ENCODE results near the gene DIAPH3. TPM values are rescaled to one million over a fixed set of nuclear protein-coding genes. Genes with fewer than 3 reads are reported as not detected.

DIAPH3 gene
- polyA plus RNA-seq, 2 of the 4 experiments (the other 2 are of a cell fraction), result 10.8 to 13.6 TPM

GRCh38 chr13:59673286-59673685 is 490.4 kb downstream of the DIAPH3 start:
- no peak for FAIRE-seq
- ChIA-PET POLR2A (no interaction called here), CTCF (no interaction called here)
- H3K4me3 ChIP-seq, result no peak overlapping the region
- no peaks in the 10 kb centered on the region for H3K9me3 ChIP-seq
- no peak for DNase-seq (ENCODE audit: low read depth in 1 of 2, low spot score in 1 of 2)
- H3K27ac ChIP-seq, result no peak overlapping the region
- WGBS (ENCODE audit: missing lambda C conversion rate), result 53% methylated on average over 1 of the region's 1 CpG
- no peaks in the 10 kb centered on the region for H3K4me1 ChIP-seq
- H3K4me2 ChIP-seq, result no peak overlapping the region
- no peak for TF ChIP-seq JUNB (IDR thresholded peaks at IDR 0.05)
- no peak for TF ChIP-seq ZNF302 (CRISPR knock-in tag; IDR thresholded peaks at IDR 0.05)
- TF ChIP-seq, protein P1, sequence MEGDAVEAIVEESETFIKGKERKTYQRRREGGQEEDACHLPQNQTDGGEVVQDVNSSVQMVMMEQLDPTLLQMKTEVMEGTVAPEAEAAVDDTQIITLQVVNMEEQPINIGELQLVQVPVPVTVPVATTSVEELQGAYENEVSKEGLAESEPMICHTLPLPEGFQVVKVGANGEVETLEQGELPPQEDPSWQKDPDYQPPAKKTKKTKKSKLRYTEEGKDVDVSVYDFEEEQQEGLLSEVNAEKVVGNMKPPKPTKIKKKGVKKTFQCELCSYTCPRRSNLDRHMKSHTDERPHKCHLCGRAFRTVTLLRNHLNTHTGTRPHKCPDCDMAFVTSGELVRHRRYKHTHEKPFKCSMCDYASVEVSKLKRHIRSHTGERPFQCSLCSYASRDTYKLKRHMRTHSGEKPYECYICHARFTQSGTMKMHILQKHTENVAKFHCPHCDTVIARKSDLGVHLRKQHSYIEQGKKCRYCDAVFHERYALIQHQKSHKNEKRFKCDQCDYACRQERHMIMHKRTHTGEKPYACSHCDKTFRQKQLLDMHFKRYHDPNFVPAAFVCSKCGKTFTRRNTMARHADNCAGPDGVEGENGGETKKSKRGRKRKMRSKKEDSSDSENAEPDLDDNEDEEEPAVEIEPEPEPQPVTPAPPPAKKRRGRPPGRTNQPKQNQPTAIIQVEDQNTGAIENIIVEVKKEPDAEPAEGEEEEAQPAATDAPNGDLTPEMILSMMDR (IDR thresholded peaks at IDR 0.05), result no peak
- TF ChIP-seq HEYL (CRISPR knock-in tag; IDR thresholded peaks at IDR 0.05), result no peak
- no peak for TF ChIP-seq NR3C1 (IDR thresholded peaks at IDR 0.05)
- TF ChIP-seq CHD4 (IDR thresholded peaks at IDR 0.05; ENCODE audit: borderline replicate concordance), result no peak
- TF ChIP-seq KDM1A (IDR thresholded peaks at IDR 0.05; ENCODE audit: low read depth), result no peak
- no peak for TF ChIP-seq CBX2 (IDR thresholded peaks at IDR 0.05; ENCODE audit: borderline replicate concordance, low read depth)
- TF ChIP-seq, protein P2, sequence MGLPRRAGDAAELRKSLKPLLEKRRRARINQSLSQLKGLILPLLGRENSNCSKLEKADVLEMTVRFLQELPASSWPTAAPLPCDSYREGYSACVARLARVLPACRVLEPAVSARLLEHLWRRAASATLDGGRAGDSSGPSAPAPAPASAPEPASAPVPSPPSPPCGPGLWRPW (IDR thresholded peaks at IDR 0.05), result no peak
- TF ChIP-seq E2F6 (IDR thresholded peaks at IDR 0.05; ENCODE audit: borderline replicate concordance, low read depth), result no peak
- TF ChIP-seq, protein P3, sequence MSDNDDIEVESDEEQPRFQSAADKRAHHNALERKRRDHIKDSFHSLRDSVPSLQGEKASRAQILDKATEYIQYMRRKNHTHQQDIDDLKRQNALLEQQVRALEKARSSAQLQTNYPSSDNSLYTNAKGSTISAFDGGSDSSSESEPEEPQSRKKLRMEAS (IDR thresholded peaks at IDR 0.05), result no peak
- no peak for TF ChIP-seq TP53 (CRISPR knock-in tag; IDR thresholded peaks at IDR 0.05)
- TF ChIP-seq, protein P4, sequence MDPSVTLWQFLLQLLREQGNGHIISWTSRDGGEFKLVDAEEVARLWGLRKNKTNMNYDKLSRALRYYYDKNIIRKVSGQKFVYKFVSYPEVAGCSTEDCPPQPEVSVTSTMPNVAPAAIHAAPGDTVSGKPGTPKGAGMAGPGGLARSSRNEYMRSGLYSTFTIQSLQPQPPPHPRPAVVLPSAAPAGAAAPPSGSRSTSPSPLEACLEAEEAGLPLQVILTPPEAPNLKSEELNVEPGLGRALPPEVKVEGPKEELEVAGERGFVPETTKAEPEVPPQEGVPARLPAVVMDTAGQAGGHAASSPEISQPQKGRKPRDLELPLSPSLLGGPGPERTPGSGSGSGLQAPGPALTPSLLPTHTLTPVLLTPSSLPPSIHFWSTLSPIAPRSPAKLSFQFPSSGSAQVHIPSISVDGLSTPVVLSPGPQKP (IDR thresholded peaks at IDR 0.05; ENCODE audit: low read depth, low read length), result no peak
- no peak for TF ChIP-seq KDM5A (IDR thresholded peaks at IDR 0.05)
- TF ChIP-seq FOSB (CRISPR knock-in tag; IDR thresholded peaks at IDR 0.05), result no peak
- no peak for TF ChIP-seq FOSL2 (IDR thresholded peaks at IDR 0.05)
- no peak for TF ChIP-seq FOSL2 (CRISPR knock-in tag; IDR thresholded peaks at IDR 0.05)
- TF ChIP-seq JUN (IDR thresholded peaks at IDR 0.05), result no peak
- no peak for ATAC-seq

DNA sequence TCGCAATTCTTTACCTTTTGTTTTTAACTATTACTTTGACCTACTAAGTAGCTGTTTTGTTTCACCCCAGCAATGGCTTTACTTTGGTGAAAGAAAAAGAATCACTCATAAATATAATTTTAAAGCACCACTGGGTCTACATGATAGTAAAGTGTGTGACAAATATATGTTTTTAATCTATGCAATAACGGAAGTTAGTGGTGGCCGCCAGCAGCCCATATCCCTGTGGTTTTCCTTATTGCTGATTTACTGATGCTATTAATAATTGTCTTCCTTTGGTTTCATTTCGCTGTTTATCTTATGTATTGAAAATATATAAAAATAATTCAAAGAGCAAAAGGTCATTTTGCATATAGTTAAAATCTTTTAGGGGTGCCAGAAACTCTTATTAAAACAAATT is 491.3 kb downstream of the DIAPH3 start:
- CTCF ChIA-PET, result no interaction called here

More for the DNA sequence above, 491.3 kb downstream of the DIAPH3 start:
- FAIRE-seq (no peak), DNase-seq (ENCODE audit: low read depth in 1 of 2, low spot score in 1 of 2) (no peak), ATAC-seq (no peak)
- H3K27ac ChIP-seq, result no peak overlapping the region
- TF ChIP-seq RCOR1 (IDR thresholded peaks at IDR 0.05; ENCODE audit: low read depth, low read length) (no peak), KDM1A (IDR thresholded peaks at IDR 0.05; ENCODE audit: low read depth) (no peak), EHMT2 (IDR thresholded peaks at IDR 0.05; ENCODE audit: low read depth) (no peak), PHF8 (IDR thresholded peaks at IDR 0.05; ENCODE audit: borderline replicate concordance, low read depth) (no peak), MAFK (IDR thresholded peaks at IDR 0.05; ENCODE audit: partially characterized antibody) (no peak), CBX8 (IDR thresholded peaks at IDR 0.05) (no peak), FOSL2 (IDR thresholded peaks at IDR 0.05) (no peak), FOSL2 (CRISPR knock-in tag; IDR thresholded peaks at IDR 0.05) (no peak)
- TF ChIP-seq, protein P1 (IDR thresholded peaks at IDR 0.05), result no peak
- no peak overlapping the region for H3K4me3 ChIP-seq
- 92% methylated on average over 4 of the region's 4 CpGs for WGBS (ENCODE audit: missing lambda C conversion rate)
- no peaks in the 10 kb centered on the region for H3K9me3 ChIP-seq
- no peak overlapping the region for H3K4me2 ChIP-seq
- H3K4me1 ChIP-seq, result no peaks in the 10 kb centered on the region
- POLR2A ChIA-PET, result no interaction called here
